Parathyroid adenoma (tissue), 2 donors: Measurements from ENCODE around the gene ARHGAP30.
A peak's percentile ranks its signal among the peaks of the same experiment; 100 is the strongest.

ENCODE experiments used
- H2AFZ ChIP-seq: fragments of 300-600 bp; sonication (generic); one replicate; pipeline ENCODE4 v1.7.0; 2017; ENCODE audit warnings: antibody characterized with exemption, mild to moderate bottlenecking
- H3K27ac ChIP-seq: fragments of 300-600 bp; sonication (generic); one replicate; pipeline ENCODE4 v1.7.0; 2017
- H3K27me3 ChIP-seq: fragments of 300-600 bp; sonication (generic); one replicate; pipeline ENCODE4 v1.7.0; 2017; ENCODE audit warnings: low read length; ENCODE audit not compliant: control insufficient read depth, insufficient read depth
- H3K36me3 ChIP-seq: fragments of 300-600 bp; sonication (generic); one replicate; pipeline ENCODE4 v1.7.0; 2017; ENCODE audit warnings: low read length; ENCODE audit not compliant: control insufficient read depth, insufficient read depth
- H3K4me1 ChIP-seq: fragments of 300-600 bp; sonication (generic); one replicate; pipeline ENCODE4 v1.7.0; 2017; ENCODE audit warnings: control low read depth
- H3K4me2 ChIP-seq: fragments of 300-600 bp; sonication (generic); one replicate; pipeline ENCODE4 v1.7.0; 2017; ENCODE audit warnings: low read length
- H3K4me3 ChIP-seq: fragments of 300-600 bp; sonication (generic); one replicate; pipeline ENCODE4 v1.7.0; 2017; ENCODE audit warnings: low read depth, low read length
- H3K79me2 ChIP-seq: fragments of 300-600 bp; sonication (generic); one replicate; pipeline ENCODE4 v1.7.0; 2017; ENCODE audit warnings: control low read depth
- H3K9ac ChIP-seq: fragments of 300-600 bp; sonication (generic); one replicate; pipeline ENCODE4 v1.7.0; 2017; ENCODE audit warnings: mild to moderate bottlenecking
- H3K9me3 ChIP-seq: fragments of 300-600 bp; sonication (generic); one replicate; pipeline ENCODE4 v1.7.0; 2017; ENCODE audit warnings: low read length; ENCODE audit not compliant: control insufficient read depth
- CTCF ChIP-seq: fragments of 300-600 bp; sonication (generic); IDR thresholded peaks from one replicate; pipeline ENCODE4 v1.7.0; 2017; ENCODE audit warnings: antibody characterized with exemption, mild to moderate bottlenecking
- donor health status: primary hyperparathyroidism.

Gene ARHGAP30

GRCh38 chr1:161038523-161039153, 31.1 kb downstream of the ARHGAP30 start, which contains the start of gene TSTD1:
TSTD1 (minus strand) TSS chr1:161038964; CDS start chr1:161038889, 75 bp downstream.
- no peaks in the 10 kb centered on the region for H3K36me3 ChIP-seq
- H3K27ac ChIP-seq = peak within 1 kb of the TSS; percentile 79

GRCh38 chr1:161037661-161038522, 31.8 kb downstream of the ARHGAP30 start:
- peak overlapping the region; percentile 83 for H2AFZ ChIP-seq
- H3K9me3 ChIP-seq = no peaks in the 10 kb centered on the region
- no peaks in the 10 kb centered on the region for H3K27me3 ChIP-seq
- no peak for TF ChIP-seq CTCF
- no peaks in the 10 kb centered on the region for H3K4me1 ChIP-seq
- H3K9ac ChIP-seq = no peak overlapping the region
- peak overlapping the region; percentile 80 for H3K4me3 ChIP-seq
- H3K79me2 ChIP-seq = peaks cover 4% of the 10 kb centered on the region
- H3K27ac ChIP-seq = peak overlapping the region; percentile 79
- peak overlapping the region; percentile 83 for H3K4me2 ChIP-seq
- H3K36me3 ChIP-seq = no peaks in the 10 kb centered on the region

More at GRCh38 chr1:161038523-161039153, 31.1 kb downstream of the ARHGAP30 start, which contains the start of gene TSTD1:
- Histone ChIP-seq H2AFZ (peak within 1 kb of the TSS; percentile 83), H3K9ac (peak within 1 kb of the TSS; percentile 46), H3K27me3 (no peaks in the 10 kb centered on the region), H3K79me2 (no peaks in the 10 kb centered on the region), H3K4me1 (no peaks in the 10 kb centered on the region), H3K4me2 (peak within 1 kb of the TSS; percentile 83), H3K4me3 (peak within 1 kb of the TSS; percentile 80), H3K9me3 (no peaks in the 10 kb centered on the region)
- no peak for TF ChIP-seq CTCF

- Histone ChIP-seq H3K27me3 (no peaks in the 10 kb centered on the region), H3K4me3 (no peak overlapping the region), H3K79me2 (peaks cover 4% of the 10 kb centered on the region)
These were observed 35.9 kb downstream of the ARHGAP30 start for GRCh38 chr1:161033751-161034150.

DNA sequence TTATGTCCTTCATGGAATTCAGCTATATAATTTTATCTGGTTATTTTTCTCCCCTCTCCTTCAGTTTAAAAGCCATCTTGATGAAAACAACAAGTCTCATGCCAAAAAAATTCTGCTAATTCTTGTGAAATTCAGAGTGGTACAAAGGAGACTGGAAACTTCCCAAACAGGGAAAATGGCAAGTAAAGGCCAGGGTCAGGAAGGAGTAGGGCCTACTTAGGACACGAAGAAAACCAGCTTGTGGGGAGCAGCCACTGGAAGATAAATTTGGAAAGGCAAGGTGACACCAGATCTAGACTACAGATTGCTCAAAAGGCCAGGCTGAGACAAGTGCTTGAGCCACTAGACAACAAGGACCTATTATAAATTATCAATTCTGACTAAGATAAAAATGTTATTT, 37.3 kb downstream of the ARHGAP30 start:
- Histone ChIP-seq H3K27ac (no peak overlapping the region), H3K9ac (no peak overlapping the region), H3K4me2 (no peak overlapping the region), H3K9me3 (no peaks in the 10 kb centered on the region), H3K27me3 (no peaks in the 10 kb centered on the region), H3K36me3 (no peaks in the 10 kb centered on the region), H3K4me3 (no peak overlapping the region), H3K79me2 (peaks cover 4% of the 10 kb centered on the region), H3K4me1 (no peaks in the 10 kb centered on the region), H2AFZ (no peak overlapping the region)
- no peak for TF ChIP-seq CTCF

More at GRCh38 chr1:161033751-161034150, 35.9 kb downstream of the ARHGAP30 start:
- no peak overlapping the region for H2AFZ ChIP-seq
- no peaks in the 10 kb centered on the region for H3K36me3 ChIP-seq
- no peak overlapping the region for H3K27ac ChIP-seq
- no peak overlapping the region for H3K4me2 ChIP-seq
- H3K4me1 ChIP-seq = no peaks in the 10 kb centered on the region
- no peak overlapping the region for H3K9ac ChIP-seq
- no peak for TF ChIP-seq CTCF
- no peaks in the 10 kb centered on the region for H3K9me3 ChIP-seq
